DMS53 treated with DMSO at 0.1 percent for 48 hours (cell line): ENCODE results near the gene RNPEPL1.

Experiments
- DNase-seq: peaks from one replicate; lab custom pipeline; 2025; ENCODE audit not compliant: unreplicated experiment; lab: John Stamatoyannopoulos, UW

The RNPEPL1 gene

GRCh38 chr2:240564561-240565332 lies 3.5 kb upstream of the RNPEPL1 start:
- no peak for DNase-seq

DNA sequence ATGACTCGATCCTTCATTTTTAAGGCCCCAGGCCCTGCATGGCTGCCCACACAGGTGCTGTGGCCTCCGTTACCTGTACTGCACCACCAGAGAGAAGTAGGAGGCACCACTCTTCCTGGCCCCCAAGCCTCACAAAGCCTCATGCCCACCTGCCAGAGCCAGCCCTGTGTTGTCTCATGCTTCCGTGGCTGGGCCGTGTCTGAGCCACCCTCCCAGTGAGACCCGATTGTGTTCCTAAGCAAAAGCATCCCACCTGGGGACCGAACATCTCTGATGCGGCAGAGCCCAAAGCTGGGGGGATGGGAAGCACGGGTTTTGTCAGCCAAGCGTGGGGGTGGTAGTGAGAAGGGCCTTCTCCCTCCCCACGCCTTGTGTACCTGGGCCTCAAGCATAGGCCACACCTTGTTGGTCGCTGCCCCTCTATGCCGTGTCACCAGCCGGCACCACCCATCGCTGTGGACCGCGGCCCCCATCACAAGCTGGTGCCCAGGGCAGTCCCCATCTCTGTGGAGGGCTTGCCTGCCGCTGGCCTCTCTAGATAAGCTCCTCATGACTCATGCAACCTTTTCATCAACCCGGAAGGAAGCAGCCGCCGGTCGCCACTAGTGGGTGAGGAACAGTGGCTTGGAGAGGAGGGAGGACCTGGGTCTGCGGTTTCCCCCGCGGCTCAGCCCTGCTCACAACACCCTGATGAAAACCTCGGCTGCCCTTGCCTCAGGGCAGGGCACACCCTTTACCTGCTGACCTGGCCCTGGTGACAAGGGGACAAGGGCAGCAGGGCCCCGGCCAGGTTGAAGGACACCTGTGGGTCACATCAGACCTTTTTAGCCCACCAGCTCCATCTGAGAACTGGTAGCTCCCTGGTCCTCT lies 2.7 kb upstream of the RNPEPL1 start:
- peak; percentile 82 for DNase-seq

DNA sequence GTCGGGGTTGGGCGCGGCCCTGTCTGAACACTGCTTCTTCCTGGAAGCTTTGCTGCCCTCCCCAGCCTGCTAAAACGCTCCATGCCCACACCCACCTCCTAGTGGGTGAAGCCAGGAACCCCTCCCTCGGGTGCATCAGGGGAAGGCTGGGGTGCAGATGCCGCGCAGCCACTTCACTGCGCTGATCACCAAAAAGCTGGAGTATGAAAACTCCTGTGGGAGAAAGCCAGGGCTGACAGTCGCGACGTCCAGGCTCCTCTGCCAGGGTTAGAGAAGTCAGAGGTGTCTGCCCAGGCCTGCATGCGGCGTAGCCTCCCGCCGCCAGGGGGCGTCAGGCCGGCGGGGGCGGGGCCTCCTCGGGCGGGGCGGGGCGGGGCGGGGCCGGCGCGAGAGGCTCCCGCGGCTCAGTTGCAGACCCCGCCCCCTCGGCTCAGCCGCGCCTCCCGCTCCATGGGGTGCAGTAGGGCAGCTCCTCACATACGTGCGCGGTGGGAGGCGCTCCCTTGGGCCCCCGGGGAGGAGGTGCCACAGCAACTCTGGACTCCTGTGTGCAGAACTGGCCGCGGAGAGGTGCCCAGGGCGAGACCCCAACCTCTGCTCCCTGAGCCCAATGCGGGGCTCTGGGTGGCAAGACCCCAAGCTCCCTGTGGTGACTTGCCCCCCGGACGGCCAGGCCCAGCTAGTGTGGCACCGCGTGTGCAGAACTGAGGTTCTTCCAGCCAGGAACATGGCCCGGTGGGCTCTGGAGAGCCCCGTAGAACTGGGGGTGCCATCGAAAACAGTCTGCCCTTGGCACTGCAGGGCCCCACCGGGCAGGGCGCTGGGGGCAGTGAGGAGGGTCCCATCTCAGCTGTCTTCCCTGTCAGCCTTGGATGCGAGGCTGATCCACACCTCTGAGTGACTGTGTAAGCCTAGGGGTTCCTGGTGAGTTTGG lies 1.8 kb upstream of the RNPEPL1 start:
- DNase-seq = peak; percentile 64

GRCh38 chr2:240567137-240567871 lies 980 bp upstream of the RNPEPL1 start:
- DNase-seq = no peak

- peak; percentile 13 for DNase-seq
These were observed 616 bp downstream of the RNPEPL1 start for GRCh38 chr2:240568678-240569522.

- no peak for DNase-seq
These were observed 1.3 kb downstream of the RNPEPL1 start for GRCh38 chr2:240569523-240569997.

GRCh38 chr2:240569998-240570530 lies 1.8 kb downstream of the RNPEPL1 start:
- DNase-seq = no peak

DNA sequence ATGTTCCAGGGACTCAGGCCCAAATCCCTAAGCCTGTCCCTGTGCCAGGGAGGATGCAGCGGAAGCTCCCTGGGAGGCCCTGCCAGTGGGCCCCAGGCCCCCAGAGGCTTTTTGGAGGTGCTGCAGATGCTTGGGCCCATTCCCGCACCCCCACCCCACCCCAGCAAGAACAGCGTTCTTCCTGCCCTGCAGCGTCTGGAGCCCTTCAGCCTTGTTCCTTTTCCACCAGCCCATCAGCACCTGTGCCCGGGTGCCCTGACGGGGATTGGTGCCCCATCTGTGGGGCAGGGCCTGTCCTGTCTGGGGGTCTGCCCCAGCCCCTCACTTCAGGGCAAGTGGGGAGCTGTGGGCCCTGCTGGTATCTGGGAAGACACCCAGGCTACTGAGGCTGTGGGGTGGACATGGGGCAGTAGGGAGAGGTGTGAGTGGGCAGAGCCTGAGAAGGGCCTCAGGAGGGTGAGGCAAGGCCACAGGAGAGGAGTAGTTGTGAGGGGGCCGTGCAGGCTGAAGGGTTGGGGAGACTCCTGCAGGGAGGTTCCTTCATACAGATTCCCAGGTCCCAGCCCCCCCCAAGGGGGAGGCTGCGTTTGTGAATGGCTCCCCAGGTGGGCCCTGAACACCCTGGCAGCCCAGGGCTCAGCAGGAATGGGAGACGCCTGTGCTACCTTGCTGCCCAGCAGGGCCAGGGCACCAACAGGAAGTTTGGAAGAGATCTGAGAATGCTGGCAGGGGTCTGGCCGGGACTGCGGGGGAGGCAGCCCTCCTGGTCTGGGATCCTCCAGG lies 2.4 kb downstream of the RNPEPL1 start:
- DNase-seq = no peak

DNA sequence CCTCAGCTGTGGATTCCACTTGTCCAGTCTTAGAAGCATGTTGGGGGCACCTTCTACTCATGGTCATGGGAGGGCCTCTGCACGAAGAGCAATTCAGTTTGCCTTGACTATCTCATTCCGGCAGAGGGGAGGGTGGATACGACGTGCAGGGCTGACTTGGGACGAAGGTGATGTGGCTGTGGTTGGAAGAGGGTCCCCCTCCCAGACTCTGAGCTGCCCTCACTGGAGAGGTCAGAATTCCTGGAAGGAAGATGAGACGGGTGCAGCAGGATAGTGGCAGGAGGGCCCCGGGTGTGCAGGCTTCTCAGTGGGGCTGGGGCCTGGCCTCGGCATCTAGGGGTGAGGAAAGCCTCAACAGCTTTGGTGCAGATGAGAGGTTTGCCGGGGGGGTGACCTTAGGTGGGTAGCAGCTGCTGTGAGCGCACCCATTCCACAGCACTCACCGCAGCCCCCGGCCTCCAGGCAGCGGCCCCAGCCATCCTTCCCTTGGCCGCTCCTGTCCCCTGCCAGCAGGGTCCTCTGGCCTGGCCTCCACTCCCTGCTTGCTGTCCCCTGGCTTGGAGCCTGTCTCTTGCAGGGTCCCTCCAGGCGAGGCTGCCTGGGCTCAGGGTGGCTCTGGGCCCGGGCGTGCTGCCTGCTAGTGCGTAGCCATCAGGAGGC lies 3.2 kb downstream of the RNPEPL1 start:
- DNase-seq = no peak

DNA sequence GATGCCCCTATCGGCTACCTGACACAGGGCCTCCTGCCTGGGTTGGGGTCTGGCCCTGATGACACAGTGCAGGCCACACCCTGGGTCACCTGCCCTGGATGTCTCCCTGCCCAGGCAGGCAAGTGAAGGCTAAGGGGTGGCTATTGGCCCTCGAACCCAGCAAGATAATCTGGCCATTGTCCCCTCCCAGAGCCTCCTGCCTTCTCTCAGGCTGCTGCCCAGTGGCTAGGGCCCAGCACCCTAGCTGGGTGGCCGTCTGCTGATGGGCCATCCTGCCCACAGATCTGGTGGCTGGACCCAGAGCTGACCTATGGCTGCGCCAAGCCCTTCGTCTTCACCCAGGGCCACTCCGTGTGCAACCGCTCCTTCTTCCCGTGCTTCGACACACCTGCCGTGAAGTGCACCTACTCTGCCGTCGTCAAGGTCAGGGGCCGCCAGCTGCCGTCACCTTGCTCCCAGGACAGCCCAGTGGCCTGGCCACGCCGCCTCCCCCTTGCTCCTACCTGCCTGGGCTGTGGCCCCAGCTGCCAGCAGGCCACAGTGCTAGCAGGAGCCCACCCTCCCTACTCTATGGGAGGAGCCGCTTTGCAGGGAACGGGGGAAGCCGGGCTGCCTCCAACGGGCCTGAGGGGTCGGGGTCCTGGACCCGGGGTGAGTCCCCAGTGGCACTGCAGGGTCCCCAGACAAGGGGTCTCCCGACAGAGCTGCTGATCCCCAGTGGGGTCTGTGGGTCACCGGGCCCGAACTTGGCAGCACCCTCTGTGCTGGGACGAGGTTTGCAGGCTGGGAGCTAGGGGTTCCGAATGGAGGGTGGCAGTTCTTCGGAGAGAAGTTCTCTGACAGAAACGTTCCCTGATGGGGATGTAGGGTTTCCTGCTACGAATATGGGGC lies 4.1 kb downstream of the RNPEPL1 start:
- no peak for DNase-seq

- no peak for DNase-seq
These were observed 4.8 kb downstream of the RNPEPL1 start for GRCh38 chr2:240573071-240573515.

- no peak for DNase-seq
These were observed 5.5 kb downstream of the RNPEPL1 start for GRCh38 chr2:240573516-240574385.

DNA sequence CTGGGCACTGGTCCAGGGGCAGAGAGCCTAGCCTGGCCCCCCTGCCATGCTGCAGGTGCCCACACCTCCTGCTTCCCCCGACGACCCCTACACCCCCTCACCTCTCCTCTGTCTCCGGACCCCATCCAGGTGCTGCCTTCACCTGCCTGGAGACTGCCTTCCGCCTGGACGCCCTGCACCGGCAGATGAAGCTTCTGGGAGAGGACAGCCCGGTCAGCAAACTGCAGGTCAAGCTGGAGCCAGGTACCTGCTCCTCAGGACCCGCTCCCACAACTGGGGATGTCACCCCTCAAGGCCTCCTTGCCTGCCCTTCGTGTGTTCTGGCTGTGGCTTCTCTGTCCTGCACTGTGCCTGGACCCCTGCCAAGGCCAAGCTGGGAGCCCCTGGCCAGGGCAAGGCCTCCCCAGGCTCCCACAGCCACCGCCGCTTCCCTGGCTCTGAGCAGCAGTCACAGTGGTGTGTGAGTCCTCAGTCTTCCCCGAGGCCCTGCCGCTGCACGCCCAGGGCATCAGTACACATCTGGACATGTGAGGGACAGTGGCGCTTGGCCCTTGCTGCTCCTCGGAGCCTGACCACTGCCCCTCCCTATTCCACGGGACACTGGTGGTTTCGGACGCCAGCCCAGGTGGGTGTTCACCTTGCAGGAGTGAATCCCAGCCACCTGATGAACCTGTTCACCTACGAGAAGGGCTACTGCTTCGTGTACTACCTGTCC lies 6.3 kb downstream of the RNPEPL1 start:
- DNase-seq = no peak

DNA sequence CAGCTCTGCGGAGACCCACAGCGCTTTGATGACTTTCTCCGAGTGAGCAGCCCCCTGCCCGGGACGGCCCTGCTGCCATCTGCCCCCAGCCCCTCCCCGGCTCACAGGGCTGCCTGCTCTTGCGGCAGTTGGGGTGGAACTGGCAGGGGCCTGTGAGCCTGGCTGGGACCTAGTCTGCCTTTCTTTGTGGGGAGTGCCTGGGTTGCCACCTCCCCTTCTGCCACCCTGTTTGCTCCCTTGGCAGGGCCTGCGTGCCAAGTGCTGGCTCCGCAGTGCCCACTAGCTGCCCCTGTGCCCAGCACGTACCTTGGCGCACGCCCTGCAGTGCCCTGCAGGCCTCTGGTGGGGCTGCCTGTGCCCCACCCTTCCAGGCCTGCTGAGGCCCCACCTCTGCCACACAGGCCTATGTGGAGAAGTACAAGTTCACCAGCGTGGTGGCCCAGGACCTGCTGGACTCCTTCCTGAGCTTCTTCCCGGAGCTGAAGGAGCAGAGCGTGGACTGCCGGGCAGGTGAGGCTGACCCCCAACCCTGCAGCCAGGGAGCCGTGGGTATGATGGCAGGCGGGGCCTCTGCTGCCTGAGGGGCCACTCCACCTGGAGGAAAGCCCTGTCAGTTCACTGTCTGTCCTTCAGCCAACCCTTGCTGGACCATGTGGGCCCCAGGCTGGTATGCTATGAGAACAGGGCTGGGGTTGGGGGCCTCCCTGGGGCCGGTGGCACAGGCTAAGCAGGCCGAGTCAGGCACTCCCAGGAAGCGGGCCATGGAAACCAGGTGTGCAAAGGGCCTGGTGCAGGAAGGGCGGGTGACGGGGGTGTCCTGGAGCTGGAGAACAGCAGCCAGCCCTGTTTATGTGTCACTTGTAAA lies 7.0 kb downstream of the RNPEPL1 start:
- DNase-seq = no peak
